Ramos (cell line): ENCODE data around the gene KLHDC3.

Experiments
- in situ Hi-C: fragments of 300-500 bp; cut with MboI; formaldehyde crosslinking; loops from one replicate; pipeline ENCODE4 v1.14.3; 2022; ENCODE audit warnings: low sequenced_read_pairs; ENCODE audit not compliant: unreplicated experiment

KLHDC3 gene

GRCh38 chr6:43013843-43014433 is at the start of gene KLHDC3, which contains the start of gene MEA1:
KLHDC3 (plus strand) TSS chr6:43014249; CDS start chr6:43017193, 2,944 bp downstream.
MEA1 (minus strand) TSS chr6:43013946; CDS start chr6:43013813, 133 bp downstream.
- in situ Hi-C loops: no loop called here

- in situ Hi-C loops: no loop called here
Measured at GRCh38 chr6:42966571-42966970, 47.5 kb upstream of the KLHDC3 start.

- in situ Hi-C loops: no loop called here
Measured at GRCh38 chr6:42967228-42967627, 46.8 kb upstream of the KLHDC3 start.

GRCh38 chr6:42968126-42968701 is 45.8 kb upstream of the KLHDC3 start:
- in situ Hi-C loops: no loop called here

GRCh38 chr6:42968783-42969182 is 45.3 kb upstream of the KLHDC3 start:
- in situ Hi-C loops: no loop called here

- in situ Hi-C loops: no loop called here
Measured at GRCh38 chr6:42969431-42969830, 44.6 kb upstream of the KLHDC3 start.

GRCh38 chr6:42969934-42970333 is 44.1 kb upstream of the KLHDC3 start:
- in situ Hi-C loops: no loop called here

- in situ Hi-C loops: no loop called here
Measured at GRCh38 chr6:42970871-42971612, 43.0 kb upstream of the KLHDC3 start.

- in situ Hi-C loops: no loop called here
Measured at GRCh38 chr6:42971746-42972327, 42.2 kb upstream of the KLHDC3 start.

- in situ Hi-C loops: no loop called here
Measured at GRCh38 chr6:42973926-42974325, 40.1 kb upstream of the KLHDC3 start.

- in situ Hi-C loops: no loop called here
Measured at GRCh38 chr6:42974919-42975505, 39.0 kb upstream of the KLHDC3 start.

GRCh38 chr6:42978487-42978838 is 35.6 kb upstream of the KLHDC3 start:
- in situ Hi-C loops: no loop called here

- in situ Hi-C loops: no loop called here
Measured at GRCh38 chr6:42978839-42979522, 35.1 kb upstream of the KLHDC3 start, which contains the start of gene PEX6. PEX6 (minus strand) TSS chr6:42979181; CDS start chr6:42979150, 31 bp downstream.

- in situ Hi-C loops: no loop called here
Measured at GRCh38 chr6:42979523-42980177, 34.4 kb upstream of the KLHDC3 start.

GRCh38 chr6:42981836-42982235 is 32.2 kb upstream of the KLHDC3 start:
- in situ Hi-C loops: no loop called here

- in situ Hi-C loops: no loop called here
Measured at GRCh38 chr6:42984001-42984923, 29.8 kb upstream of the KLHDC3 start, which contains the start of gene PPP2R5D. PPP2R5D (plus strand) TSS chr6:42984570; CDS start chr6:42984678, 108 bp downstream.

GRCh38 chr6:42984924-42985475 is 29.0 kb upstream of the KLHDC3 start:
- in situ Hi-C loops: no loop called here
